H1 (cell line): ENCODE data around the gene ARL14. TPM values are rescaled to one million over a fixed set of nuclear protein-coding genes. Genes with fewer than 3 reads are reported as not detected.

ENCODE experiments used
- CHD7 ChIP-seq: fragments of 300-600 bp; sonication (generic); IDR thresholded peaks from 2 replicates; pipeline ENCODE4 v1.7.1; 2012; ENCODE audit warnings: low read length, moderate library complexity, mild to moderate bottlenecking, inconsistent platforms; ENCODE audit not compliant: insufficient replicate concordance
- CREB1 ChIP-seq: IDR thresholded peaks from 2 replicates; pipeline ENCODE4 v1.6.1; 2012; ENCODE audit warnings: inconsistent platforms
- CTBP2 ChIP-seq: IDR thresholded peaks from 2 replicates; pipeline ENCODE4 v1.7.0; 2011; ENCODE audit warnings: borderline replicate concordance, mild to moderate bottlenecking, moderate library complexity, mixed read lengths, low read length; ENCODE audit not compliant: insufficient read depth, insufficient read length
- polyA plus RNA-seq, 7 experiments: library from polyadenylated mRNA; depleted of rRNA in 3 of 7; stranded (reverse) in 5 of 7; unstranded in 2 of 7; fragments of >200 nt in 5 of 7; fragments of 200-250 nt in 2 of 7; gene quantifications; 1 replicate in 5 of 7; 2 replicates in 1 of 7; 4 replicates in 1 of 7; pipeline versions ENCODE4 v1.2.1 to v1.2.3, GENCODE V29; 2011 to 2013; ENCODE audit warnings: missing spikeins in 2 of 7, mixed read lengths in 2 of 7
- total RNA-seq: library from RNA; stranded (reverse); fragmentation: NEBNext Ultra II Directional; extraction: Animal tissue kit (Norgen Biotek cat#: 25700); gene quantifications from 2 replicates; pipeline ENCODE4 v1.2.1, GENCODE V29; 2021

Gene ARL14
- total and polyA plus RNA-seq, 2 of the 8 experiments (the other 6 are each of a cell fraction or from before 2014, with no cell fraction given): not detected

GRCh38 chr3:160648701-160649100 is 28.3 kb upstream of the ARL14 start (continued):
- TF ChIP-seq CHD7 (no peak), CREB1 (no peak), CTBP2 (no peak)
